ENCODE results near the gene ST7L.

ST7L gene

DNA sequence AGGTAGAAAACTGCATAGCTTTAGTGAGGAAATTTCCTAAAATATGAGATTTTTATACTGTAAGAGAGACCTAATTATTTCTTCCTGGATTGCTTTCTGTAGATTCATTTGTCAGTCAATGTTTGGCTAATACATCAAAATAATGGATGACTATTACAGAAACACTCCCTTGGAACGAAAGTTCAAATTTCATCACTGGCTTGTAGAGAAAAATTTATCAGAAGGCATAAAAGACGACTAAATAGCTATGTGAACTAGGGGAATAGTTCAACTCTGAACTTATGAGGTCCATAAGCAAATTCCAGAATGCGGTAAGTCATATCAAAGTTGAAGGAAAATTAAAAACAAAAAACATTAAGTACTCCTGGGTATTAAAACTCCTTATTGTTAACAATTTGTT is 74.2 kb downstream of the ST7L start:
- DNase-seq: no peak

DNA sequence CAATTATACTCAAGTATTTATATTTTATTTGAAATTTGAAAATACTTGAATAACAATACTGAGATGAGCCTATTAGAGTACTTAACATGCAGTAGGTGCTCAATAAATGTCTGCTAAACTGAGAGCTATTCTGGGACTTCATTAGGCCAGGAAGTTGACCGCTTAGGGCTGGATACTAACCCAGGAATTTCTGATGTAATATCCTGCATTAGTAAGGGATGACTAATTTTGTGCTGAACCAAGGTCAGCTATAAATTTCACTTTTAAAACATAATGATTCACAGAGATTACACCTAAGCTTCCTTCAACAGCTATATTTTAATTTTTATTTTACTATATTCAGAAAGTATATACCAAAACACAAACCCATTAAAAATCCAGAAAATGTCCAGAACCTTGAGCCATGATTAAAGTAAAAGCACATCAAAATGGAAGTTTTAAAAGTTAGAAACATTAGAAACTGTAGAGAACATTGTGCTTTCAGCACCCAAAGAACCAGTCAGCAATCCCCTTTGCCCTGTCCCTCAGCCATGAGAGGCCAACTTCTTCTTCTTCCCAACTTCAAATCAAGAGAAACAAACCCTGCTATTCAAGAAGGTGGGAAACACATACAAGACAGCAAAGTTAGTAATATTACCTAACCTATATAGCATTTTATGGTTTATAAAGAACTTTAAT is 74.8 kb downstream of the ST7L start:
- no peak for DNase-seq

DNA sequence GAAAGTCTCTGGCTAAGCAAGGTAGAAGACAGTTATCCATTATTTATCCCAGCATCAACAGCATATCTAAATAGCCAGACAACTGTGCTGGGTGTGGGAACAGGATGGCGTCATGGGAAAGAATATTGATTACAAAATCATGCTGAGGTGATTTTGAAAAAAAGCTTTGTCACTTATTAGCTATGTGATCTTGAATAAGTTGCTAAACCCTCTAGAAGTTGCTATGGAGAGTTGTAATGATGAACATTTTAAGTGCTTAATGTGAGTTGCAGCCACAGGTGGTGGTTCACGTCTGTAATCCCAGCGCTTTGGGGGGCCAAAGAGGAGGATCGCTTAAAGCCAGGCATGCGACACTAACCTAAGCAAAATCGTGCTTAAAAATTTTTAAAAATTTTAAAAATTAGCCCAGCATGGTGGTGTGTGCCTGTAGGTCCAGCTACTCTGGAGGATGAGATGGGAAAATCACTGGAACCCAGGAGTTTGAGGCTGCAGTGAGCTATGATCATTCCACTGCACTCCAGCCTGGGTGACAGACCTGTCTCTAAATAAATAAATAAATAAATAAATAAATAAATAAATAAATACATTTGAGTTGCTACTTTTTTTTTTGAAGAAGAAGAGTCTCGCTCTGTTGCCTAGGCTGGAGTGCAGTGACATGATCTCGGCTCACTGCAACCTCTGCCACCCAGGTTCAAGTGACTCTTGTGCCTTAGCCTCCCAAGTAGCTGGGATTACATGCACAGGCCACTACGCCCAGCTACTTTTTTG is 76.6 kb downstream of the ST7L start:
- DNase-seq: no peak

DNA sequence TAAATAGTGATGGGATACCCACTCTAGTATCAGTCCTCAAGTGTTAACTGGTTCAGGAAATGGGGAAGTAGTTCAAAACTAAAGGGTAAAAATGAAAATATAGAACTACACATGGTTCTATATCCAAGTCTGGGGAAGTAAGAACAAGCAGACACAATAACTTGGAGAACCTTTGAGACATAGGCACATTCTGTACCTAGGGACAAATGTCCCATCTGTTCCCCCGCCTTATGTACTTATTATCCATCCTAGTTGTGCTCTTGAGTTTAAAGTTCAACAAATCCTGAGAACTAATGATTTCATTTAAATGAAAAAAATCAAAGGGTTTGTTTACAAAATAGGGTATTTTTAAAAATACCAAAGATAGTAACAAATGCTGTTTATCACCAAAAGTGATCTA is 77.6 kb downstream of the ST7L start:
- DNase-seq: no peak

DNA sequence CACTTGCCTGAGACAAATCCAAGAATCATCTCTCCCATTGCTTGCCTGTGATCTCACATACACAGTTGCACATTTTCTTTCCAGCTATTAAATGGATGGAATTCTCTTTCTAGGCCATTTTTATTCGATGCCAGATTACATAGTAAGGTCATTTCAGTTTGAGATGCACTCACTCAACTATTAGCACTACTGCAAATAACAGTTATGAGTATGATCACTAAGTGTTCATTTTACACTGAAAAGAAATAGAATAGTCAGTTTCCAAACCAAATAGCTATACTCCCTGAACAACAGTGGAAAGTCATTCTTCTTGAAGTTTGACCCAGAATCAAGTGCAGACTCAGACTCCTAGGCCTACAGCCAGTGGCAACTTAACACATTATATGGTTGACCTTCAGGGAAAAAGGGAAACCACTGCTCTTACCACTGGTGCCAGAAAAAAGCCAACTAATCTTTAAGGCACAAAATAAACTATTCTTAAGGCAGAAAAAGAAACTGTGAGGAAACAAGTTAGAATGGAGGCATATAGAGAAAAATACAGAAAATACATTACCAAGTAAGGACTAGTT is 78.6 kb downstream of the ST7L start:
- DNase-seq: no peak

DNA sequence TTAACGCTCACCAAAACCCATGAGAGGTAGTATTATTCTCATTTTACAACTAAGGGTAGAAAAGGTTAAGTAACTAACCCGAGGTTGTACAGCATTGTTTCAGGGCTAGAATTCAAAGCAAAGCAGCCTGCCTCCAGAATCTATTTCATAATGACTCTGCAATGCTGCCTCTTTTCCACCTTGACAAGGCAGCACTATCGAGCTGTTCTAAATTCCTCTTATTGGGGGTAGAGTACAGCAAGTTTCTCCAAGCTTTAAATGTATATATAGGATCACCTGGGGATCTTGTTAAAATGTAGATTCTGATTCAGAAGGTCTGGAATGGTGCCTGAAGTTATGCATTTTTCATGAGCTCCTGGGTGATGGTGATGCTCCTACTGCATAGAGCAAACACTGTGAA is 80.1 kb downstream of the ST7L start:
- DNase-seq: no peak

DNA sequence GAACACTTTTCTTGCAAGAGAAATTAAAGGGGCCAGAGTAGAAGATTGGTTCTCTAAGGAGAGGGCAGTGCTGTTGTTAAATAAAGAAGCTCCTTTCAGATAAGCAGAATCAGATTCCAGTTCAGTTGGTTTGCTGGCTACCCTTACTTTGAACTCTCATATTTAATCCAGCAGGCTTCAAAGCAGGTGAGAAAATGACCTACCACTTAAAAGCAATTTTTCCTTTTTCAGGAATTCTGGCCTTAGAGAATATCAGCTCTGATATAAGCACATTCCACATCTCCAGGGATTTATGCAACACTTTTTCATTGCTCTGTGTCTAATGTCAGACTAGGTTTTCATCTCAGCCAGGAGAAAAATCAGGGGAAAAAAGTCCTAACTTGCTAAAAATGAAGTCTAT is 81.5 kb downstream of the ST7L start:
- no peak for DNase-seq

DNA sequence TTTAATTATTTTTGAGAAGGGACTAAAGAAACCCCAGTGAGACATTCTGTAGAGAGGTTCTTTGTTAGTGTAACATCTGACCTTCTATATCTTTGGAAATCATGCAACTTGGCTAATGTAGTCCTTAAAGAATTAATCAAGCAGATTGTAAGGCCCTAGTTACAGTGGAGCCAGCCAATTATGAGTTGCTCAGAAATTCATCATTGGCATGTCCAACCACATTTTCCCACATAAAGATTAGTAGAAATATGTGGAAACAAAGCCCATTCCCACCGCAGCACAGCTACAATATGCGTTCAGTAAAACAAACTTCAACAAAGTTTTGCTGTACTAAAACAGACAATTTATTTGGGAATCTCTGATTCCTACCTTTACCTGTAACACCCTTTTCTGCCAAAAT is 82.4 kb downstream of the ST7L start:
- no peak for DNase-seq

DNA sequence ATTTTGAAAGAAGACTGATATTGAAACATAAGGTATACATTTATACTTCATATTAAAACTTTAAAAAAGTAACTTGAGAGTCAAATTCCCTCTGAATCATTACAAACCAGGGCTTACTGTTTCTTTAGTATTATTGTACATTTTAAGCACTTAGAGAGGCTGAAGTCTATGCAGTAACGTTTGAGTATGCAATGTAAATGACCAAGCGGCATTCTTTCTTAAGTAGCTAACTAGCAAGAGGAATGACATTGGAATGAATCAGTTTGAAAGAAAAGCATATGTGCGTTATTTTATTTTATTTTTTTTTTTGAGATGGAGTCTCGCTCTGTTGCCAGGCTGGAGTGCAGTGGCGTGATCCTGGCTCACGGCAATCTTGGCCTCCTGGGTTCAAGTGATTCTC is 85.9 kb downstream of the ST7L start:
- DNase-seq: no peak

DNA sequence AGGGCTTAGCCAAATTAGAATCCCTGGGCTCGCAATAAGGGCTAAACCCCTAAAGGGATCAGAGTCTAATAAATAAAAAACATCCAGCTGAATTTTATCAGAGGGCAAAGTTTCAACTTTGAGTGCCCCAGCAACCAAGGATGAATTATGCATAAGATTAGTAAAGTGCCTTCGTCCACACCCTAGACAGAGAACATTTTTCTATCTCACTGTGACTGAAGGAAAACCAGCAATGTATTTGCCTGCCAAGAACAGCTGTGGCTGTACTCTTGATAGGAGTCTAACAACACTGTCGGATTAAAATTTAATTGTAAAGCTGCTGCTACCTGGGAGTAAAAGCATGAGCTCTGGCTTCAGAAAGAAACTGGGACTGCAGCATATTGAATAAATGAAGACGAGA is 86.9 kb downstream of the ST7L start:
- no peak for DNase-seq

DNA sequence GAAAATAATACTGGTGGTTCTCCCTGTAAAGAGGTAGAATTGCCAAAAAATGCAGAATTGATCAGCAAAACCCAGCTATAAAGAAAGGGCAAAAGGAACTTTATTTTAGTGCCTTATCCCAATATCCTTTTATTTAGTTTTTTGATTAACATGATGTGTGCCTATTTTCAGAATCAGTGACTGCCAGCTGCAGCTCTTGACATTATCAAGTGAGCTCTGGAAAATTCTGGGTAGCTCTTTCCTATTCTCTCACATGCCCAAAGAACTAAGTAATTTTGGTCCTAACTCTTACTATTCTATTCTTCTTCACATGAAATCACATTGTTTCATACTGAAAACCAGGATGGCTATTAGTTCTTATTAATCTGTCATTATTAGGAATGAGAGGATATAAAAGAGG is 88.1 kb downstream of the ST7L start:
- DNase-seq: no peak

DNA sequence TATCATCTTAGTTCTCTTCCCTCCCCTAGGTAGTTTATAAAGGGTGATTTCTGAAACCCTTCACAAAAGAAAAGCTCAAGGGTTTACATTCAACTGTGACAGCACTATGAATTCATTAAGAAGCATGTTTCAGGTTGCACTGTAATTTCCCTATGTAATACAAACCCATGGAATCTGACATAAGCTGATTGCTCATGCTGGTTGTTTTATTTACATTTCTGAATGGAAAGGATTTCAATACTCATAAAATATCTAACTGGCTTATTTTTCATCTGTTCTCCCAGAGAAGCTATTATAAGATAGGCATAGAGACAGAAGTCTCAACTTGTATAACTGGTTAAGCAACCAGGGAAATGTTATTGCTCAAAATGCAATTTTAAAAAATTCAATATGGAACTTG is 89.6 kb downstream of the ST7L start:
- DNase-seq: no peak

DNA sequence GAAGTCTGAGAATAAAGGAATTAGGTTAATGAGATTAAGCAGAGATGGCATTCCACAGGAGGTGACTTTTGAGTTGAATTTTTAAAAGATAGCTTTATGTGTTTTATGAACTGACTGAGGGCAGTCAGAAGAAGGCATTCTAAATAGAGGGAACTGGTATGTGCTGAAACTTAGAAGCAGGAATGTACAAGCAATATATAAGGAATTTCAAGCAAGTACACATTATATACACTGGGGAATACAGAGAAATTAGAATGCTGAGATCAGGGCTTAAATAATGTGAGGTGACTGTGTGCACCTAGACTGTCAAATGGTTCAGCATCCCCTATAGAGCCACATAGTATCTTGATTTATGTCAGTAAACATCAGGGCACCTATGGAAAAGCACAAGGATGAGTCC is 90.9 kb downstream of the ST7L start:
- DNase-seq: no peak

DNA sequence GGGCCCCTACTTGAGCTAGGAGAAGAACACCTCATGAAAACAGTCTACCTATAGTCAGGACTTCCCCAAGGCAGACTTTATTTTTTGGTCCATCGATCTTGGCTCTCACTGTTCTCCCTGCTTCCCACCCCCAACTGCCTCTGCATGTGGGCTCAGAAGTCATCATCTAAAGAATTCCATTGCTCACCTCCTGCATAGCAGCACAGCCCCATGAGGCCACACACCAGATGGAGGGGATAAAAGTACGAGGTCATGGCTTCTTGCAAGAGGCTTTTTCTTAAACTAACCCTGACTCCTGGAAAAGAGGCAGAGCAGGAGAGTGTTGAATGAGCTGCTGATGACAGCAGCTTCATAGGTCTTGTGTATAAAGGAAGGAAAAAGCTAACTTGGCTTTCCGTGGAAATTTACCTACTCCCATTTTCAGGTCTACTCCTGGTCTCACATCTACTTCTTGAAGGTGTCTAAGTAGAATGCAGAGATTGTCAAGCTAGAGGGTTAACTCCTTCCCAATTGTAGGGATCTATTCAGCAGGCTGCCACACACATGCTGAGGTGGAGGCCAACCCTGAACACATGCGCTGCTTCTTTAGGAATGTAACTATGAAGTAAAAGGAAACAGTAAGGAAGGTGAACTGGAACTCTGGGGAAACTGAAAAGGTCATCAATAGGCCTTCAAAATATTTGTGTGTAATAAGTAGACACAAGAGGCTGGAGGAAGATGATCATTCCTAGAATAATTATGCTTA is 91.5 kb downstream of the ST7L start:
- no peak for DNase-seq

DNA sequence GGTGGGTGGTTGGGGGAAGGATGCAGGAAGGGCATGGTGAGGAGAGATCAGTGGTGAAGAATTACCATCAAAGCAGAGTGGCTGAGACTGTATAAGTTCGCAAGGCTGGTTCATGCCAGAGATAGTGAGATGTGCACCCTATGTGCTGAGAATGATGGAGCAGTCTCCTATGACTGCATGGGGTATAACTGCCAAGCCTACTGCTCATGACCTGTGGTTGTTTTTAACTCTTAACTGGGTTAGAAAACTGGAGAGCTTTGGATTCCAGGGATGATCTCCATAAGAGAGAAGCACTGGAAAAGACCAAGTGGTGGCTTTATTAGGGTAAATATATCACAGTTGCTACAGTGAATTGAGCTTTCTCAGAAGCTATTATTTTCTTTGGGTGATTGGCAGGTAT is 94.0 kb downstream of the ST7L start:
- no peak for DNase-seq

DNA sequence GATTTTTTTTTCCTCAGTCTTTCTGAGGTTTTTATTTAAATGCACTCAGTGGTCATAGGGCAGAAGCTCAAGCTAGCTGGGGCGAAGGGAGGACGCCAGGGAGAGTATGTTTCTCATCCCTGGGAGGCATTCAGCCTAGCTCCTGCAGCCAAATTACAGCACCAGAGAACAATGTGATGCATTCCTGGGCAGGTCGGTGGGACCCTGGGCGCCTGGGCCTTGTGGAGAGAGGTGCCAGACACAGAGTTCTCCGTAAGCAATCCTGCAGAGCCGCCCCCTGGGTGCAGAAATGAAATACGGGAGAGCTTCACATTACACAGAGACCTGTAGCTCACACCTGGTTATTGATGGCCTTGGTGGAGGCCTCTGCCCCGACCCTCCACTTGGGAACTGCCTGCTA is 94.7 kb downstream of the ST7L start:
- DNase-seq: no peak

DNA sequence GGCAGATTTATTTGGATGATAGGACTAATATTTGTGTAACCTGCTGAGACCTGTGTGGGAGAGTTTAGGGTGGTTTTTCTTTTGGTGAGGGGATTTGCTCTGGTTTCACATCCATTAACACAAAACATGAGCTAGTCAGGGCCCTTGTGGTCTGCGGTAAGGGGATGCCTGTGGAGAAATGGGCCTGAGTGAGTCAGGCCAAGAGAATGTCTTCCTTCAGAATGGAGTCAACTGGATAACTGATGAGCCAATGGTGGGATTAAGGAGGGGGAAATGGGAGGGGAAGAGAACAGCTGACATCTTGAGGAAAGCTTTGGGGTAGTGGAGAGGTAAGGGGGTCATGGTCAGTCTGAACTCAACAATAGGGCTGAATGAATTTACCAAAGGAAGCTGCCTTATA is 96.3 kb downstream of the ST7L start:
- no peak for DNase-seq

DNA sequence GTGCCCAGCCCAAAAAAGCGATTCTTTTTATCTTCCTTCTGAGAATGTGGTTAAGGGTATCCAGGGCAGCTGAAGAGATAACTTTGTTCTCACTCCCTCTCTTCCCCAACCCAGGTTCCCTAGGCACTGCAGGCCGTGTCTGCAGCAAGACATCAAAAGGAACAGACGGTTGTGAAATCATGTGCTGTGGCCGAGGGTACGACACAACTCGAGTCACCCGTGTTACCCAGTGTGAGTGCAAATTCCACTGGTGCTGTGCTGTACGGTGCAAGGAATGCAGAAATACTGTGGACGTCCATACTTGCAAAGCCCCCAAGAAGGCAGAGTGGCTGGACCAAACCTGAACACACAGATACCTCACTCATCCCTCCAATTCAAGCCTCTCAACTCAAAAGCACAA is 98.8 kb downstream of the ST7L start:
- DNase-seq: no peak

DNA sequence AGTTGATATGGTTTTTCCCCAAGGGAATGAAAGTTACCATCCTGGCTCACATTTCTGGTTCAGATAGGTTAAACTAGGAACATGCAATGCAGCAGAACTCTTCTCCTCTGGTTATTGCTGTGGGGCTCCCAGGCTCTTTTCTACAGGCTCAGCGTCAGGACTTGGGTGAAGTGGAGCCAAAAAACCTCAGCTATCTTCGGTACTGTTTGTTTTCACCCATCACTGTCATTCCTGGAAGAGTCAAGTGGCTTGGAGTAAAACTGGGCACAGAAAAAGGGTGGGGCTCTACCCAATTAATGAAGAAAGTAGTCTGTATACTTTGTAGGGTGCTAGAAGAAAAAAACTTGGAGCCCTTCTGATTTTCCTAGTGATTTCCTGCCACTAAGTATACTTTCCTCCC is 100.8 kb downstream of the ST7L start:
- DNase-seq: no peak

DNA sequence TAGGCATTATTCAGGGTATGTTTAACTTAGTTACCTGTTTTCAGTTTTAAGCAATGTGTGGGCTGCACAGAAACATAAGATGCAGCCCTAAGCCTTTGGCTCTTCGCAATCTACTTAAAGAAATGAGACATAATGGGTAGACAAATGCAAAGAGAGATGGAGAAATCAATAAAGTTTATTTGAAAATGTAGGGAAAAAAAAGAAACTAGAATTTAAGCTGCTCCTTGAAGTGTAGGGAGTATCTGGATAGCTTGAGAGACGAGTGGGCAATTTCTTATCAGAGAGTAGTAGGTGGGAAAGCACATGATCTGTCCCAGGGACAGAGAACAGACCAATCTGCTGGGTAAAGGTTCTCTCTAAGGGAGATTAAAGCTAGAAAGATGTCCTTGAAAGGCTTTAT is 101.3 kb downstream of the ST7L start:
- no peak for DNase-seq

DNA sequence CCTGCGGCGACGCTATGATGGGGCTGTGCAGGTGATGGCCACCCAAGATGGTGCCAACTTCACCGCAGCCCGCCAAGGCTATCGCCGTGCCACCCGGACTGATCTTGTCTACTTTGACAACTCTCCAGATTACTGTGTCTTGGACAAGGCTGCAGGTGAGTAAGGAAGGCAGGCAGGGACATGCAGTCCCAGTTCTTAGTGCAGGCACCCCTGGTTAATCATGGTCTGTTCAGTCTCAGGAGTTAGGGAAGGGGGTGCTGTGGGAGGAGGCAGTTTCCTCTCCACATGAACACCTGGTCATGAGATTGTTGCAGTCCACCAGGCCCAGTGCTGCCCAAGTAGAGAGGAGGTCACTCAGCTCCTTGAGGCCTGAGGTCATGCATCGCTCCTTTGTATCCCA is 101.7 kb downstream of the ST7L start:
- no peak for DNase-seq

DNA sequence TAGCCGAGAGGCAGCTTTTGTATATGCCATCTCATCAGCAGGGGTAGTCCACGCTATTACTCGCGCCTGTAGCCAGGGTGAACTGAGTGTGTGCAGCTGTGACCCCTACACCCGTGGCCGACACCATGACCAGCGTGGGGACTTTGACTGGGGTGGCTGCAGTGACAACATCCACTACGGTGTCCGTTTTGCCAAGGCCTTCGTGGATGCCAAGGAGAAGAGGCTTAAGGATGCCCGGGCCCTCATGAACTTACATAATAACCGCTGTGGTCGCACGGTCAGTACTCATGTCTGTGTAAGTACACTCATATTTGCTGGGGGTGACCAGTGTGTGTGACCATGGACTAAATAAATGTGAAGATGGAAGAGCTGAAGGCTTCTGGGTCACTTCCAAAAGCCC is 102.8 kb downstream of the ST7L start:
- no peak for DNase-seq

DNA sequence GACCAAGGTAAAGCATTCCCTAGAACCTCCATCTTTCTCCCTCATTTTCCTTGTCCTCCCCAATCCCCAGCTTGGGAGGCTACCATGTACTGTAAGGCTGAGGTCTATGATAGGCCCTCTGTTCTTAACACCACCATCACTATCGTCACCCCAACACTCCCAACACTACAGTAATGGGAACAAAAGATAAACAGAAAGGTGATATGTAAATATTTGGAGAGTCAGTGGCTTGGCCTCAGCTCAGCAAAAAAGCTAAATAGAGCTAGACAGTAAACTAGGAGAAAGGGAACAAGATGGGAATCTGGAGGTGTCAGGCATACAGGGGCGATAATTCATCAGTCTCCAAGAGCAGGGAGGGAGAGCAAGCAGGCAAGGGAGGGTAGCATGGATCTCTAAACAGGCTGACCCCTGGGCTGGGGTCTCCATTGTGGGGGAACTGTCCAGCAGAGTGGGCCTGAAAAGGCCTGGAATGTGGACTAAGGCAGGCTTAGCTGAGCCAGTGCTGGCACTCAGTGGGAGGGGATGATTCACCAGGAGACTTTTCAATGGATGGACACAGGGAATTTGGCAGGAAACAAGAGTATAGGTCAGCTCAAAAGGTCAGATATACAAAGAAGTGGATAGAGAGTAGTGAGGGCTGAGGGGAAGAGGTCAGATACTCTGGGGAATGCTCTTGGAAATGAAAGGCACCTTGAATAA is 103.5 kb downstream of the ST7L start:
- no peak for DNase-seq
